H1 (cell line): ENCODE data around the gene CDT1. TPM values are rescaled to one million over a fixed set of nuclear protein-coding genes. Genes with fewer than 3 reads are reported as not detected.

ENCODE experiments used
- ASH2L ChIP-seq: fragments of 200-600, 300-600 bp; sonication (generic); IDR thresholded peaks from one replicate; pipeline ENCODE4 v1.7.1; 2017; ENCODE audit warnings: low read length
- EGR1 ChIP-seq: IDR thresholded peaks from 2 replicates; pipeline ENCODE4 v1.6.1; 2011; ENCODE audit warnings: low read depth, low read length, borderline replicate concordance
- JUN ChIP-seq: IDR thresholded peaks from 2 replicates; pipeline ENCODE4 v1.6.1; 2011; ENCODE audit warnings: low read depth, mild to moderate bottlenecking, improper control_type of control experiment, low read length
- RXRA ChIP-seq: IDR thresholded peaks from 2 replicates; pipeline ENCODE4 v1.6.1; 2011; ENCODE audit warnings: low read depth, mild to moderate bottlenecking, low read length, moderate library complexity; ENCODE audit not compliant: insufficient read depth
- SIN3A ChIP-seq, 2 experiments: IDR thresholded peaks in 1 of 2; conservative IDR thresholded peaks in 1 of 2; 2 replicates each; pipeline ENCODE4 v1.6.1; 2011 to 2012; ENCODE audit warnings: low read length in 2 of 2, improper control_type of control experiment in 1 of 2, low read depth in 1 of 2, mild to moderate bottlenecking in 1 of 2
- SP4 ChIP-seq: IDR thresholded peaks from 2 replicates; pipeline ENCODE4 v1.6.1; 2012; ENCODE audit warnings: low read length, inconsistent platforms
- TCF12 ChIP-seq: IDR thresholded peaks from 2 replicates; pipeline ENCODE4 v1.6.1; 2011; ENCODE audit warnings: low read depth, mild to moderate bottlenecking, low read length
- TEAD4 ChIP-seq: IDR thresholded peaks from 2 replicates; pipeline ENCODE4 v1.6.1; 2012; ENCODE audit warnings: low read depth, low read length, inconsistent platforms, mixed read lengths
- polyA plus RNA-seq, 7 experiments: library from polyadenylated mRNA; depleted of rRNA in 3 of 7; stranded (reverse) in 5 of 7; unstranded in 2 of 7; fragments of >200 nt in 5 of 7; fragments of 200-250 nt in 2 of 7; gene quantifications; 1 replicate in 5 of 7; 2 replicates in 1 of 7; 4 replicates in 1 of 7; pipeline versions ENCODE4 v1.2.1 to v1.2.3, GENCODE V29; 2011 to 2013; ENCODE audit warnings: missing spikeins in 2 of 7, mixed read lengths in 2 of 7
- total RNA-seq: library from RNA; stranded (reverse); fragmentation: NEBNext Ultra II Directional; extraction: Animal tissue kit (Norgen Biotek cat#: 25700); gene quantifications from 2 replicates; pipeline ENCODE4 v1.2.1, GENCODE V29; 2021

The CDT1 gene
- total and polyA plus RNA-seq, 2 of the 8 experiments (the other 6 are each of a cell fraction or from before 2014, with no cell fraction given): 76.7 to 95.4 TPM

- TF ChIP-seq TCF12: no peak
- TF ChIP-seq TEAD4: no peak
- no peak for TF ChIP-seq EGR1
- no peak for TF ChIP-seq SP4
- TF ChIP-seq RXRA: no peak
- TF ChIP-seq JUN: no peak
- no peak for TF ChIP-seq ASH2L
- TF ChIP-seq SIN3A (conservative IDR thresholded peaks at IDR 0.05 in 1 of 2, IDR thresholded peaks at IDR 0.05 in 1 of 2; ENCODE audit: low read depth in 1 of 2, low read length in 2 of 2): no peak; a peak in 1 of 4 replicates
These were observed 30.4 kb upstream of the CDT1 start (continued) for GRCh38 chr16:88772871-88773811.
